Muscle of leg (tissue), 11 donors: ENCODE results near the gene AIDA. TPM values are rescaled to one million over a fixed set of nuclear protein-coding genes. Genes with fewer than 3 reads are reported as not detected.

ENCODE experiments used
- DNase-seq: peaks from one replicate; pipeline ENCODE4 v3.0.0; 2013
- H3K27ac ChIP-seq: one replicate; pipeline ENCODE4 v1.5.1; 2013; ENCODE audit warnings: mild to moderate bottlenecking, low read length, control low read depth
- H3K27me3 ChIP-seq: one replicate; pipeline ENCODE4 v1.6.1; 2013; ENCODE audit warnings: low read length; ENCODE audit not compliant: control insufficient read depth, insufficient read depth
- H3K36me3 ChIP-seq: one replicate; pipeline ENCODE4 v1.6.1; 2013; ENCODE audit warnings: low read length; ENCODE audit not compliant: control insufficient read depth, insufficient read depth
- H3K4me1 ChIP-seq: one replicate; pipeline ENCODE4 v1.6.1; 2013; ENCODE audit warnings: low read length; ENCODE audit not compliant: control insufficient read depth, insufficient read depth
- H3K4me3 ChIP-seq: one replicate; pipeline ENCODE4 v1.5.1; 2013; ENCODE audit warnings: low read length, control low read depth
- H3K9me3 ChIP-seq: replicated peaks from 2 replicates; pipeline ENCODE4 v1.6.1; 2013; ENCODE audit warnings: low read depth, low read length; ENCODE audit not compliant: control insufficient read depth
- WGBS: methylation state at CpG from one replicate; pipeline ENCODE4 v1.1.5; 2013; ENCODE audit warnings: missing lambda C conversion rate; ENCODE audit not compliant: insufficient coverage; 5-methylcytosine and 5-hydroxymethylcytosine counted together
- polyA plus RNA-seq, 8 donors: library from polyadenylated mRNA; unstranded; fragments of 120-200 nt; gene quantifications; one replicate each; pipeline versions ENCODE4 v1.2.1 to v1.2.3, GENCODE V29; 2013; ENCODE audit warnings: inconsistent platforms in 1 of 8, low replicate concordance in 1 of 8; ENCODE audit not compliant: insufficient read length in 8 of 8, insufficient read depth in 1 of 8
- total RNA-seq: library from RNA; stranded (reverse); fragments of 120-200 nt; gene quantifications from one replicate; pipeline ENCODE4 v1.2.4, GENCODE V29; 2013

The AIDA gene
- total and polyA plus RNA-seq, 9 donors: 29.7 to 81.0 (median 53.5) TPM

GRCh38 chr1:222631611-222632208 lies 80.6 kb downstream of the AIDA start:
- Histone ChIP-seq H3K9me3 (no peaks in the 10 kb centered on the region), H3K4me1 (no peaks in the 10 kb centered on the region), H3K4me3 (no peak overlapping the region), H3K27ac (no peak overlapping the region), H3K27me3 (no peaks in the 10 kb centered on the region), H3K36me3 (peaks cover 55% of the 10 kb centered on the region)
- 70% methylated on average over 3 of the region's 3 CpGs for WGBS
- DNase-seq: no peak

GRCh38 chr1:222629921-222630535 lies 82.3 kb downstream of the AIDA start:
- WGBS: 95% methylated on average over 7 of the region's 7 CpGs
- Histone ChIP-seq H3K27ac (no peak overlapping the region), H3K36me3 (peaks cover 59% of the 10 kb centered on the region), H3K9me3 (no peaks in the 10 kb centered on the region), H3K4me3 (no peak overlapping the region), H3K4me1 (no peaks in the 10 kb centered on the region), H3K27me3 (no peaks in the 10 kb centered on the region)
- DNase-seq: no peak

- Histone ChIP-seq H3K4me3 (no peak overlapping the region), H3K9me3 (no peaks in the 10 kb centered on the region), H3K27me3 (no peaks in the 10 kb centered on the region), H3K36me3 (peaks cover 56% of the 10 kb centered on the region), H3K27ac (no peak overlapping the region), H3K4me1 (no peaks in the 10 kb centered on the region)
- 93% methylated on average over 4 of the region's 6 CpGs for WGBS
- no peak for DNase-seq
Measured at GRCh38 chr1:222627232-222627631, 85.1 kb downstream of the AIDA start.

GRCh38 chr1:222624214-222624613 lies 88.1 kb downstream of the AIDA start:
- no peaks in the 10 kb centered on the region for H3K27me3 ChIP-seq
- no peaks in the 10 kb centered on the region for H3K9me3 ChIP-seq
- H3K27ac ChIP-seq: no peak overlapping the region
- no peak overlapping the region for H3K4me3 ChIP-seq
- H3K4me1 ChIP-seq: peaks cover 3% of the 10 kb centered on the region
- WGBS: no CpG with 5 or more reads among the region's 7 CpGs
- no peak for DNase-seq
- H3K36me3 ChIP-seq: peaks cover 40% of the 10 kb centered on the region

GRCh38 chr1:222623458-222623857 lies 88.8 kb downstream of the AIDA start:
- peaks cover 32% of the 10 kb centered on the region for H3K36me3 ChIP-seq
- no peak for DNase-seq
- H3K27ac ChIP-seq: no peak overlapping the region

GRCh38 chr1:222622765-222623164 lies 89.5 kb downstream of the AIDA start:
- peaks cover 7% of the 10 kb centered on the region for H3K4me1 ChIP-seq
- no peak overlapping the region for H3K4me3 ChIP-seq
- peaks cover 31% of the 10 kb centered on the region for H3K36me3 ChIP-seq
- no peak overlapping the region for H3K27ac ChIP-seq
- H3K9me3 ChIP-seq: no peaks in the 10 kb centered on the region
- H3K27me3 ChIP-seq: no peaks in the 10 kb centered on the region
- DNase-seq: no peak
- no CpG with 5 or more reads among the region's 5 CpGs for WGBS

More at GRCh38 chr1:222623458-222623857, 88.8 kb downstream of the AIDA start:
- H3K4me3 ChIP-seq: no peak overlapping the region
- no peaks in the 10 kb centered on the region for H3K27me3 ChIP-seq
- H3K9me3 ChIP-seq: no peaks in the 10 kb centered on the region
- H3K4me1 ChIP-seq: peaks cover 7% of the 10 kb centered on the region

DNA sequence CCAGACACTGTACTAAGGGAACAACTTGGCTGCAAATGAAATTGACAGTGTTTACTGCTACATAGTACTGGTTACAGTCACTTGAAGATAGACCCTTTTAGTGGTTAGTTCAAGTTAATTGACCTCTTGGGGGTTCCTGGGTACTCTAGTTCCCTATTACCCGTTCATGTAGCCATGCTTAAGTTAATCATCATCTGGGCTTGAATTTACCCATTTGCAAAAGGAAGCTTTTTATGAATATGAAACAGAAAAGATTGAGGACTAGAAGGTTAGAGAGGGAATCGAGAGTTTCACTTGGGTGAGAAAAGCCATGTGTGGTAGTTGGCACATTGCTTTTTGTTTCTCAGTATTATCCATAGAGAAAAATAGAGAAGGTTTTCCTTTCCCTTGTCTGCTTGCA lies 91.7 kb downstream of the AIDA start:
- Histone ChIP-seq H3K4me1 (peaks cover 16% of the 10 kb centered on the region), H3K27ac (no peak overlapping the region), H3K4me3 (no peak overlapping the region), H3K27me3 (peaks cover 4% of the 10 kb centered on the region), H3K36me3 (peaks cover 15% of the 10 kb centered on the region), H3K9me3 (no peaks in the 10 kb centered on the region)
- DNase-seq: no peak
- WGBS: 50% methylated on average over 1 of the region's 2 CpGs

- peaks cover 16% of the 10 kb centered on the region for H3K4me1 ChIP-seq
- H3K27me3 ChIP-seq: peaks cover 4% of the 10 kb centered on the region
- 9% methylated on average over 14 of the region's 20 CpGs for WGBS
- peaks cover 10% of the 10 kb centered on the region for H3K36me3 ChIP-seq
- peak overlapping the region; percentile 75 for H3K4me3 ChIP-seq
- H3K9me3 ChIP-seq: no peaks in the 10 kb centered on the region
- peak; percentile 40 for DNase-seq
- no peak overlapping the region for H3K27ac ChIP-seq
Measured at GRCh38 chr1:222618880-222619596, 93.3 kb downstream of the AIDA start.
